Activated CD4-positive, alpha-beta memory T cell treated with anti-CD3 and anti-CD28 coated beads for 36 hours (primary cell): ENCODE results near the gene SHROOM1. TPM values are rescaled to one million over a fixed set of nuclear protein-coding genes. Genes with fewer than 3 reads are reported as not detected.

Source experiments
- CTCF ChIA-PET: fragments of 350-600 bp; sonication (Branson Sonifier 250); formaldehyde crosslinking; loops from one replicate; lab custom pipeline; 2021; ENCODE audit warnings: antibody characterized with exemption, inconsistent platforms; lab: Charles Lee
- POLR2A ChIA-PET: fragments of 350-600 bp; sonication (Branson Sonifier 250); formaldehyde crosslinking; loops from one replicate; lab custom pipeline; 2021; ENCODE audit warnings: antibody characterized with exemption; lab: Charles Lee
- DNase-seq: peaks from one replicate; pipeline ENCODE4 v3.0.0-alpha.2; 2020
- H3K27ac Mint-ChIP-seq: one replicate; pipeline ENCODE4 v1.8.0; 2021; ENCODE audit warnings: mixed read lengths
- H3K27me3 Mint-ChIP-seq: one replicate; pipeline ENCODE4 v1.8.0; 2021; ENCODE audit warnings: mixed read lengths
- H3K36me3 Mint-ChIP-seq: one replicate; pipeline ENCODE4 v1.8.0; 2021; ENCODE audit warnings: mixed read lengths
- H3K4me1 Mint-ChIP-seq: one replicate; pipeline ENCODE4 v1.8.0; 2021; ENCODE audit warnings: low read depth, mixed read lengths
- H3K4me3 Mint-ChIP-seq: one replicate; pipeline ENCODE4 v1.8.0; 2021; ENCODE audit warnings: mild to moderate bottlenecking, mixed read lengths
- H3K9me3 Mint-ChIP-seq: one replicate; pipeline ENCODE4 v1.8.0; 2021; ENCODE audit warnings: mixed read lengths
- intact Hi-C: fragments of 100-400 bp; cut with micrococcal nuclease; formaldehyde crosslinking; loops from one replicate; pipeline ENCODE4 v1.15.1; 2023
- total RNA-seq, 2 experiments: library from RNA; stranded (reverse); gene quantifications; one replicate each; pipeline ENCODE4 v1.2.3, GENCODE V29; 2021

Gene SHROOM1
- total RNA-seq, 2 experiments from 2014 or later = 1.2 to 1.6 TPM

DNA sequence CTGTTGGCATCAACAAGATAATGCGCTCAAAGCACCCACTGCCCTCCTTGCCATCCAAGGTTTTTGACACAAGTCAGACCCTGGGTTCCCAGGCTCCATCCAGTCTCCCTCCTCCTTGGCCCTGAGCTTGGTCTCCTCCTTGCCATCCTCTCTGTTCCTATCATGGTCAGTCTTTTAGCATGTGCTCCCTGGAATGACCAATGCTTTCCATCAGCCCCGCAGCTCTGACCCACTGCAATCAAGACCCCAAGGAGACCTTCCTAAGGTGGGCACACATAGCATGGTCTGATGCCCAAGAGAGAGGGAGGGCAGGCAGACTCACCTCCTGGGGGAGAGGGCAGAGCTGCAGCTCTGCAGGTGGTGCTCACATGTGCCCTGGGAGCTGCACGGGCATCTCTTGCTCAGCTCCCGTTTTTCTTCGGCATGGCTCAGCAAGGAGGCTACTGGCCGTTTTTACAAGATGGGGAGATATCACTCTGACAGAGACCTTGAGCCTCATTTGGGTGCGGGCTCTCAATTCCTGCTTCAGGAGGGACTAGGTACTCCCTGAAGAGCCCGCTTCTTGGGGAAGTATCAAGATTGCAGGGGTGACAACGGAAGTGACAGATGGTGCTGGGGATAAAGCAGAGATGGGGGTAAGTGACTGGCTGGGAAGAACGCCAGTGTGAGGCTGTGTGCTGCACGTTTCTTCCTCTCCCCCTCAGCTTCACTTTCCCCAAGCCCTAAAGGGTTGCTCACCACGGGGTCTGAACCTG lies 56.7 kb downstream of the SHROOM1 start:
- POLR2A ChIA-PET = no interaction called here

DNA sequence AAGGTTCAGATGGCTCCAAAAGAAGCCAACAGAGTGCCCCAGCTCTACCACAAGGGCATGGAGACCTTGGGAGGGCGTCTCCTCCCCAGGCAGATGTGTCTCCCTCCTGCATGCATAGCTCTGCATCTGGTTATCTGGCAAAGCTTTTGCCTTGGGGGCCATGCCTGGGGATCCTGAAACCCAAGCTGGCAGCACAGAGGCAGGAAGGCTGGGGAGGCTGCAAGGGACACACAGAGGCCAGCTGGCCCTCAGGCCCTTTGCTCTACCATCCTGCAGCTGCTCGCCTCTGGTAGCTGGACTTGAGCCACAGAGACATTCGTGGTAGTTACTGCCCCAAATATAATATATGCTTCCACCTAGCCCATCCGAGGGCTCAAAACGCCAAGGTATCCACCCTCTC lies 57.3 kb downstream of the SHROOM1 start:
- no peak overlapping the region for H3K4me3 Mint-ChIP-seq

More for the DNA sequence above, 56.7 kb downstream of the SHROOM1 start:
- H3K4me1 Mint-ChIP-seq = peaks cover 2% of the 10 kb centered on the region
- CTCF ChIA-PET = no interaction called here
- H3K27me3 Mint-ChIP-seq = peaks cover 5% of the 10 kb centered on the region
- H3K27ac Mint-ChIP-seq = no peak overlapping the region
- H3K4me3 Mint-ChIP-seq = no peak overlapping the region
- intact Hi-C loops = no loop called here
- no peaks in the 10 kb centered on the region for H3K36me3 Mint-ChIP-seq
- DNase-seq = no peak
- H3K9me3 Mint-ChIP-seq = no peaks in the 10 kb centered on the region

DNA sequence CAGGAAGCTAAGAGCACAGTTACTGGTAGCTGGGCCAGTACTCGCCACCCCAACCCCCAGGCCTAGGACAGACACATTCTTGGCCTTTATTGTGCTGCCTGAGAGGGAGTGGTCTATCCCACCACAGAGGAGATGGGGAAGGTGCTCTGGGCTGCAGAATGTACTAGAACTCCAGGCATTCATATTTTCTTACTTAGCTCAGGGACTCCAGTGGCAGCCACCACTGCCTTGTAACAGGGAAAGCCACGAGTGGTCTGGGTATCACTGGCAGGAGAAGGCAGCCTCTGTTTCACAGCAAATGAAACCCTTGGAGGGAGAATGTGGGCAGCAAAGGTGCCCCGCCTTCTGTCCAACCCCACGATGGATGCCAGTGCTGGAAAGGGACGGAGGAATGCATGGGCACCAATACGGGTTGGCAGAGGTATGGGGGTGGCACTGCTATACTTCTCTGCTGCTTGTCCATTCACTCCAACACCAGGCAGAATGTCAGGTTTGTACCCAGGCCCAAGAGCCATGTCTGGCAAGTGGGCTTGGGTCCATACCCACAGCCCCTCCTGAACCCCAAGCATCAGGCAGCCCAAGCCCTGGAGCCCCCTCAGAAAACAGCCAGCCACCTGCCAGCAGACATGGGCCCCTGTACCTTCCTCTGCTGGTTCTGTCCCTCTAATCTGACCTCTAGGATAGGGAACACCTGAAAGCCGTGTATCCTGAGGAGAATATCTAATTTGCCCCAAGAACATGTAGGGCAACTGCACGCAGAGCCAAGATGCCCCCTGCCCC lies 58.0 kb downstream of the SHROOM1 start:
- no peak overlapping the region for H3K27ac Mint-ChIP-seq

More for the DNA sequence above, 57.3 kb downstream of the SHROOM1 start:
- Mint-ChIP-seq H3K9me3 (no peaks in the 10 kb centered on the region), H3K4me1 (peaks cover 2% of the 10 kb centered on the region), H3K36me3 (no peaks in the 10 kb centered on the region), H3K27me3 (peaks cover 1% of the 10 kb centered on the region), H3K27ac (no peak overlapping the region)
- ChIA-PET POLR2A (no interaction called here), CTCF (no interaction called here)
- no peak for DNase-seq
- intact Hi-C loops = no loop called here

More for the DNA sequence above, 58.0 kb downstream of the SHROOM1 start:
- Mint-ChIP-seq H3K4me3 (no peak overlapping the region), H3K36me3 (no peaks in the 10 kb centered on the region), H3K27me3 (no peaks in the 10 kb centered on the region), H3K4me1 (peaks cover 2% of the 10 kb centered on the region), H3K9me3 (no peaks in the 10 kb centered on the region)
- ChIA-PET POLR2A (no interaction called here), CTCF (no interaction called here)
- intact Hi-C loops = no loop called here
- no peak for DNase-seq

Other genes with a start within 250 kb of the SHROOM1 start
- 10 to 100 TPM; 13.0 to 14.9 TPM for gene IL13, start 172.5 kb downstream of the SHROOM1 start, total RNA-seq
- 1 to 10 TPM; 6.4 to 6.8 TPM for gene IL4, start 156.7 kb downstream of the SHROOM1 start, total RNA-seq
- 10 to 100 TPM; 12.1 to 16.1 TPM for gene KIF3A, start 93.1 kb downstream of the SHROOM1 start, total RNA-seq
- 1 to 10 TPM; 2.7 to 4.2 TPM for gene CCNI2, start 83.2 kb downstream of the SHROOM1 start, total RNA-seq
- gene SEPTIN8, start 53.4 kb downstream of the SHROOM1 start, total RNA-seq = 10 to 100 TPM; 31.1 to 32.8 TPM
- not detected for gene SOWAHA, start 17.3 kb downstream of the SHROOM1 start, total RNA-seq
- under 1 TPM; 0.43 to 0.73 TPM for gene GDF9, start 35.8 kb upstream of the SHROOM1 start, total RNA-seq
- gene UQCRQ, start 36.0 kb upstream of the SHROOM1 start, total RNA-seq = 100 to 1,000 TPM; 540 to 565 TPM
- 1 to 10 TPM; 1.7 to 3.2 TPM for gene LEAP2, start 43.0 kb upstream of the SHROOM1 start, total RNA-seq
- gene AFF4, start 133.0 kb upstream of the SHROOM1 start, total RNA-seq = 10 to 100 TPM; 21.9 to 22.1 TPM
- 10 to 100 TPM; 22.6 to 25.5 TPM for gene ZCCHC10, start 195.9 kb upstream of the SHROOM1 start, total RNA-seq
- gene HSPA4, start 221.4 kb upstream of the SHROOM1 start, total RNA-seq = 100 to 1,000 TPM; 221 to 236 TPM